Retinal pigment epithelial cell (primary cell): Measurements from ENCODE around the gene MATK.
"Not testable (repeated sequence)": the region's sequence is repeated elsewhere in the genome, so short reads cannot be mapped to it uniquely, and the experiment has no call there.

Experiments
- DNase-seq: peaks from one replicate; pipeline ENCODE4 v3.0.0-alpha.2; 2010; ENCODE audit warnings: low read depth
- H3K4me3 ChIP-seq: 2 replicates; pipeline ENCODE4 v1.5.1; 2011; ENCODE audit warnings: mild to moderate bottlenecking, low read length, control low read depth, moderate library complexity
- TF ChIP-seq, protein P1 (sequence below): conservative IDR thresholded peaks from 2 replicates; pipeline ENCODE4 v1.5.1; 2011; ENCODE audit warnings: low read depth, low read length, control low read depth, inconsistent platforms

MATK gene

DNA sequence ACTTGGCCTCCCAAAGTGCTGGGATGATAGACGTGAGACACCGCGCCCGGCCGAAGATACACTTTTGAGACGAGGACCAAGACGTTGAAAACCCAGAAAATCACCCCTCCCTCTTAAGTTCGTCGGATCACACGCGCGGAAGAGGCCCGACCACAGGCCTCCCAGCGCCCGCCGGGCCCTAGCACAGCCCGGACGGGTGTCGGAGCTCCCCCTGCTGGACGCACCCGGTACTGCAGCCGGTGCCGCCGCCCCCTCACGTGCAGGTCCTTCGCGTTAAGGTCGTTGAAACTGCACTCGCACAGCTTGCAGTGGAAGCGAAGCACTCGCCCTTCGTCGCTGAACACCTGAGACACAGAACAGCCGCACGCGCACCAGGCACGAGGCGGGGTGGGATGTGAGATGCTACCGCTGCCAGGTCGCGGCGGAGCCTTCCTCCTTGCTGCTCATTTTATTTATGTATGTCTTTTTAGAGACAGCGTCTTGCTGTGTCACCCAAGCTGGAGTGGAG is 35.7 kb upstream of the MATK start:
- no peak for DNase-seq

DNA sequence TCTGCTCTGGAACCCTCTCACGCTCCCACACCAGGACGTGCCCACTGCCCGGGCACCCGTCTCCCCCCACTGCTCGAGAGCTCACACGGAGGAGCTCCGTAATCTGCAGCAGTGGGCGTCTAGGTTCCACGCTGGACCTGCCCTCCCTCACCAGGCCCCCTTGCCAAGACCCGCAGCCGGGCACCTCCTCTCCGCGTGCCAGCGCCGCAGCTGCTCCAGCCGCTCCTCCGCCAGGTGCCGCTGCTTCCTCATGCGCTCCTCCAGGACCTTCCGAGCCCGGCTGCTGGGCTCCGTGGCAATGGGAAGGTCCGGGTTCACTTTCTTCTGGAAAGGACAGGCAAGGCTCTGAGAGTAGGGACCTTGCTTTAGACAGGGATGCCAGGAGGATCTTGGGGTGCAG is 35.0 kb upstream of the MATK start:
- TF ChIP-seq, protein P1, sequence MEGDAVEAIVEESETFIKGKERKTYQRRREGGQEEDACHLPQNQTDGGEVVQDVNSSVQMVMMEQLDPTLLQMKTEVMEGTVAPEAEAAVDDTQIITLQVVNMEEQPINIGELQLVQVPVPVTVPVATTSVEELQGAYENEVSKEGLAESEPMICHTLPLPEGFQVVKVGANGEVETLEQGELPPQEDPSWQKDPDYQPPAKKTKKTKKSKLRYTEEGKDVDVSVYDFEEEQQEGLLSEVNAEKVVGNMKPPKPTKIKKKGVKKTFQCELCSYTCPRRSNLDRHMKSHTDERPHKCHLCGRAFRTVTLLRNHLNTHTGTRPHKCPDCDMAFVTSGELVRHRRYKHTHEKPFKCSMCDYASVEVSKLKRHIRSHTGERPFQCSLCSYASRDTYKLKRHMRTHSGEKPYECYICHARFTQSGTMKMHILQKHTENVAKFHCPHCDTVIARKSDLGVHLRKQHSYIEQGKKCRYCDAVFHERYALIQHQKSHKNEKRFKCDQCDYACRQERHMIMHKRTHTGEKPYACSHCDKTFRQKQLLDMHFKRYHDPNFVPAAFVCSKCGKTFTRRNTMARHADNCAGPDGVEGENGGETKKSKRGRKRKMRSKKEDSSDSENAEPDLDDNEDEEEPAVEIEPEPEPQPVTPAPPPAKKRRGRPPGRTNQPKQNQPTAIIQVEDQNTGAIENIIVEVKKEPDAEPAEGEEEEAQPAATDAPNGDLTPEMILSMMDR = no peak
- no peak for DNase-seq
- H3K4me3 ChIP-seq = no peak overlapping the region

More for the DNA sequence above, 35.7 kb upstream of the MATK start:
- TF ChIP-seq, protein P1 = peak; percentile 92
- H3K4me3 ChIP-seq = no peak overlapping the region

DNA sequence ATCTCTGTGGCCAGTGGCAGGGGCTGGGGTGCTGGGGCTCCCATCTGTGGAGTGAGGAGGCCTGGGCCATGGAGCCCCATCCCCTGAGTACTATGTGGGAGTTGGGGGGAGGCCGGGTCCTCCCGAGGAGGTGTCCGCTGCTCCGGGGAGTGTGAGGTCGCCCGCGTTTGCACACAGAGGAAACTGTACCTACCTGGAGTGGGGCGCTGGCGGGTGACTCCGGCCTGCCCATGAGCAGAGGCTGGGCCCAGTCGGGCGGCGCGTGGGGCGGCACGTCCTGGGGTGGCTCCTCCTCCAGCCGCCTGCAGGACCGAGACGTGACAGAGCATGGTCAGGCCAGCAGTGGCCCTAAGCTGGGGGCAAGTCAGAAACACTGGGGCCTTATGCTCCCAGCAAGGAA is 33.8 kb upstream of the MATK start:
- DNase-seq = no peak
- TF ChIP-seq, protein P1 = no peak

DNA sequence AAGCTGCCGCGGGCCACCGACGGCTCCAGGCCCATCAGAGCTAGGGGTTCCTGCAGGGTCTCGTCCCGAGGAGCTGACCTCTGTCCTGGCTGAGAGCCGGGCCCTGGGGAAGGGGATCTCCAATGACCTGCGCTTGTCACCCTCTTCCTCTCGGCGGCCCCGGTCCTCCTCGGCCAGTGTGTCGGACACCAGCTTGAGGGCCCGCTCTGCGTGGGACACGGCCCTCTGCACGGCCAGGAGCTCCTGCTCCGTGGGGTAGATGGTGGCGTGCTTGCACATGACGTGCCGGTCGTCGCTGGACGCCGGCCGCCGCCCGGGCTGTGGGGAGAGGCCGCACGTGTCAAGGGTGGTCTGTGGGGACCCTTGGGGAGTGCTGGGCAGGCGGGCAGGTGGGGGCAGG is 32.7 kb upstream of the MATK start:
- TF ChIP-seq, protein P1 = no peak
- no peak for DNase-seq
- no peak overlapping the region for H3K4me3 ChIP-seq

More for the DNA sequence above, 33.8 kb upstream of the MATK start:
- H3K4me3 ChIP-seq = no peak overlapping the region

DNA sequence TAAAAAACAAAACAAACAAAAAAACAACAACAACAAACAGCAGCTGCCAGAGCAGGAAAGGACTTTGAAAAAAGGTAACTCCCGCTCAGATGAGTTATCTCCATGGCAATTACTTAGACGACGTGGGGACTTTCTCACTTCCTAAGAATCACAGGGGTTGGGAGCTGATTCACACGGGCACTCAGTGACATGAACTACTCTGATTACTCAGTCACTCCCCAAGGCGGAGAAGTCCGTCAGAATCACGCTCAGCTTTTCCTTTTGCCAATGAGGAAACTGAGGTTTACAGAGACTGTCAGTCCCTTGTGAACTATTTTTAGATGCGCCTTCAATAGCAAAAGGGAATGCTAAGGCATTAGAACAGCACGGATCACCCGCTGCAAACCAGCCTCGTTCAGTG is 32.3 kb upstream of the MATK start:
- no peak overlapping the region for H3K4me3 ChIP-seq
- DNase-seq = no peak
- TF ChIP-seq, protein P1 = no peak

DNA sequence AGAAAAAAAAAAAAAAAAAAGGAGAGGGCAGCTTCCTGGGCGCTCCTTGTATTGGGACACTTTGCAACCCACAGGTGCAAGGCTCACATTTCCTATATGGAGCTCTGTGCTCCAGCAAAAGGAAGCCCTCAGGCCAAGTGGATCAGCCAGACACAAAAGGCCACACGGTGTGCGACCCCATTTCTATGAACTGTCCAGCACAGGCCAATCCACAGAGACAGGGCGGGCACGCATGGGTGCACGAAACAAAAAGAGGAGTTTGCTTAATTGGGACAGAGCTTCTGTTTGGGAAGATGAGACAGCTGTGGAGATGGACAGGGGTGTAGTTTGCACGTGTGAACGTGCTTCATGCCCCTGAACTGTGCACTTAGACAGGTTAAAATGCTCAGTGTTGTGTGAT is 31.6 kb upstream of the MATK start:
- no peak for DNase-seq
- no peak overlapping the region for H3K4me3 ChIP-seq
- TF ChIP-seq, protein P1 = no peak

DNA sequence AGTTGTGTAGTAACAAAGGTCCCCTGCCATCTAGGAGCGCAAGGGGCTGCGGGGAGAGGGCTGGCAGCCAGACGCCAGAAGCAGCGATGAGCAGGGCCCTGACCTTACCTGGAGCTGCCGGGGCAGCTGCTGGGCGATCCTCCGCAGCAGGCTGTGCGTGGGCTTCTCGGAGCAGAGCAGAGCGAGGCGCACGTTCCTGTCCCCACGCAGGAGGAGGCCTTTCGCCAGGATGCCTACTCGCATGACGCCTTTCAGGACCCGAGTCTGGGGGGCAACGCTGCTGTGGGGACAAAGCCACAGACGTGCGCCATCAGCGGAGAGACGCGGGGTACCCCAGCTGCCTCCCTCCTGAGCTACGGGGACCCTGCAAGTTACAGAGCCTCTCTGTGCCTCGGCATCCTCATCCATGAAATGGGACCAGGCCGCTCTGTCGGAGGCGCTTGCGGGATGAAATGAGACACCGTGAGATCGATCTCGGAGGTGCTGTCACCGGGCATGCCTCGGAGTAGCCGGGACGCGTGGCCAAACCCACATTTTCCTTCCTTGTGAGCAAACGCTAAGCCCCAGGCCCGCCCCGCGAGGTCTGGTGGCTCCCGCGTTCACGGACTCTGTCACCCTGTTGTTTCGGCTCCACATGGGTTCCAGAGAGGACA is 30.5 kb upstream of the MATK start:
- no peak overlapping the region for H3K4me3 ChIP-seq
- DNase-seq = no peak
- TF ChIP-seq, protein P1 = no peak

DNA sequence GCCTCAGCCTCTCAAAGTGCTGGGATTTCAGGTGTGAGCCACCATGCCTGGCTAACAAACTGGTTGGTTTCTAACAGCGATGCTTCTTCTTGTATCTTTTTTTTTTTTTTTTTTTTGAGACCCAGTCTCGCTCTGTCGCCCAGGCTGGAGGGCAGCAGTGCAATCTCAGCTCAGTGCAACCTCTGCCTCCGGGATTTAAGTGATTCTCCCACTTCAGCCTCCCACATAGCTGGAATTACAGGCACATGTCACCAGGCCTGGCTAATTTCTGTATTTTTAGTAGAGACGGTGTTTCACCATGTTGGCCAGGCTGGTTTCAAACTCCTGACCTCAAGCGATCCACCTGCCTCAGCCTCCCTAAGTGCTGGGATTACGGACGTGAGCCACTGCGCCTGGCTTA is 30.0 kb upstream of the MATK start:
- H3K4me3 ChIP-seq, DNase-seq: not testable (repeated sequence)
